Ishikawa (cell line): ENCODE measurements around the gene RPS6KA2.

Source experiments
- CEBPB ChIP-seq: IDR thresholded peaks from 2 replicates; pipeline ENCODE4 v1.6.1; 2012
- CREB1 ChIP-seq: IDR thresholded peaks from 2 replicates; pipeline ENCODE4 v1.6.1; 2012; ENCODE audit warnings: low read depth
- EGR1 ChIP-seq: IDR thresholded peaks from 2 replicates; pipeline ENCODE4 v1.6.1; 2012
- EP300 ChIP-seq: IDR thresholded peaks from 2 replicates; pipeline ENCODE4 v1.6.1; 2012; ENCODE audit warnings: borderline replicate concordance
- FOXM1 ChIP-seq: IDR thresholded peaks from 2 replicates; pipeline ENCODE4 v1.6.1; 2012; ENCODE audit warnings: low read depth, borderline replicate concordance
- NFIC ChIP-seq: IDR thresholded peaks from 2 replicates; pipeline ENCODE4 v1.6.1; 2012
- RAD21 ChIP-seq: IDR thresholded peaks from 2 replicates; pipeline ENCODE4 v1.6.1; 2012; ENCODE audit warnings: low read depth
- TAF1 ChIP-seq: IDR thresholded peaks from 2 replicates; pipeline ENCODE4 v1.6.1; 2012; ENCODE audit warnings: low read depth, mild to moderate bottlenecking
- TCF12 ChIP-seq: IDR thresholded peaks from 2 replicates; pipeline ENCODE4 v1.6.1; 2012; ENCODE audit warnings: low read depth
- TEAD4 ChIP-seq: IDR thresholded peaks from 2 replicates; pipeline ENCODE4 v1.6.1; 2012
- YY1 ChIP-seq: IDR thresholded peaks from 2 replicates; pipeline ENCODE4 v1.6.1; 2012; ENCODE audit warnings: low read depth
- ZBTB7A ChIP-seq: IDR thresholded peaks from 2 replicates; pipeline ENCODE4 v1.6.1; 2012; ENCODE audit warnings: low read depth
- TF ChIP-seq, protein P1 (sequence below): IDR thresholded peaks from 2 replicates; pipeline ENCODE4 v1.6.1; 2012
- TF ChIP-seq, protein P2 (sequence below): IDR thresholded peaks from 2 replicates; pipeline ENCODE4 v1.6.1; 2012
- TF ChIP-seq, protein P3 (sequence below): IDR thresholded peaks from 2 replicates; pipeline ENCODE4 v1.6.1; 2012; ENCODE audit warnings: low read depth, mild to moderate bottlenecking

Gene RPS6KA2

DNA sequence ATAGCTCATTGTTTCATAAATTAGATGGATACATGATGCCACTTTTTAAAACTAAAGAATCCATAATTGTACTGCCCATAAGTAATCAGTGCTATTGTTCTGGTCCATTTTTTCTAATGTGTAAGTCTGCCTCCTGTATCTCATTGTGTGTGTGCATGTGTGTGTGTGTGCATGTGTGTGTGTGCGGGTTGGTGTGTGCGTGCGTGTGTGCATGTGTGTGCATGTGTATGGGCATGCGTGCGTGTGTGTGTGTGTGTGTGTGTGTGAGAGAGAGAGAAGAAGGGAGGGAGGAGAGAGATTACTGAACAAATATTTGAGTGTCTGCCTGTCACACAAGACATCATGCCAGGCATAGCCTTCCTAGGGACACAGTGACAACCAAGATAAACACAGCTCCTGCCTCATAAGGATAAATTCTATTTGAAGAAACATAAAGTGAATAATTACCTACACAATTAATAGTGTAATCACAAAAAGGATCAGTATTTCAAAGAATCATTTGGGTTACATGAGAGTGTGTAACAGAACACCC lies 33.2 kb upstream of the RPS6KA2 start:
- TF ChIP-seq YY1, result no peak

DNA sequence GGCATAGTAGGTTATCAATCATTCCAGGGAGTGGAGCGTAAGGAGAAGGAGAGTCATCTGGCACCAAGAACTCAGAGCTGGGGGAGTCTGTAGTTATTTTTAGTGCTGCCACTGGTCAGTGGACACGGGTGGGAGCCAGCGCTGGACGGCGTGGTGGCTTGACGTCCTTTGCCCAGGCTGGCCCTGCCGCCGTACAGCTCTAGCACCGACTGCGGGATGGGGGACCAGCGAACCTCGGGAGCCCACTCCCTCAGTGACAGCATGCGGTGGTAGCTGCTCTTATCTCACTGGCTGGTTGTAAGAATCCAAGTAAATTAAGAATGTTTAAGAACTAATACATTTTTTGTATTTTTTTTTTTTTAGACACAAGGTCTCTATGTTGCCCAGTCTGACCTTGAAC lies 32.5 kb upstream of the RPS6KA2 start:
- TF ChIP-seq CEBPB (no peak), RAD21 (no peak)
- TF ChIP-seq, protein P1, sequence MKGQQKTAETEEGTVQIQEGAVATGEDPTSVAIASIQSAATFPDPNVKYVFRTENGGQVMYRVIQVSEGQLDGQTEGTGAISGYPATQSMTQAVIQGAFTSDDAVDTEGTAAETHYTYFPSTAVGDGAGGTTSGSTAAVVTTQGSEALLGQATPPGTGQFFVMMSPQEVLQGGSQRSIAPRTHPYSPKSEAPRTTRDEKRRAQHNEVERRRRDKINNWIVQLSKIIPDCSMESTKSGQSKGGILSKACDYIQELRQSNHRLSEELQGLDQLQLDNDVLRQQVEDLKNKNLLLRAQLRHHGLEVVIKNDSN, result no peak

DNA sequence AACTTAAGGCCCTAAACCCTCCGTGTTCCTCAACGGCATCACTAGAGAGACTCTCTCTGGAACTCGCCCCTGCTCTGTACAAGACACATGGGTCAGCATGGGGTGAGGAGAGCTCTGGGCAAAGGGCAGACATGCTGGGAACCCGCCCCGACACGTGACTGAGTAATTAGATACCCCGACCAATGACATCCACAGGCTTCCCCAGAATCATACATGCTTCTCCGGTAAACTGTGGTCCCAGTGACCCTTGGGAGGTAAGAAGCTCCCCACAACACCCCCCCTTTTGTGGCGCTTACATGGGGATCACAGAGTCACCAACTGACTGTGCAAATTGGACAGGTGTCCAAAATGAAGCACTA lies 31.7 kb upstream of the RPS6KA2 start:
- TF ChIP-seq TCF12 (no peak), NFIC (no peak), CEBPB (no peak), FOXM1 (no peak), ZBTB7A (no peak), RAD21 (no peak), EGR1 (no peak), EP300 (no peak), TEAD4 (no peak), CREB1 (no peak), TAF1 (no peak), YY1 (no peak)
- TF ChIP-seq, protein P2, sequence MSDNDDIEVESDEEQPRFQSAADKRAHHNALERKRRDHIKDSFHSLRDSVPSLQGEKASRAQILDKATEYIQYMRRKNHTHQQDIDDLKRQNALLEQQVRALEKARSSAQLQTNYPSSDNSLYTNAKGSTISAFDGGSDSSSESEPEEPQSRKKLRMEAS, result no peak
- TF ChIP-seq, protein P1, result no peak
- TF ChIP-seq, protein P3, sequence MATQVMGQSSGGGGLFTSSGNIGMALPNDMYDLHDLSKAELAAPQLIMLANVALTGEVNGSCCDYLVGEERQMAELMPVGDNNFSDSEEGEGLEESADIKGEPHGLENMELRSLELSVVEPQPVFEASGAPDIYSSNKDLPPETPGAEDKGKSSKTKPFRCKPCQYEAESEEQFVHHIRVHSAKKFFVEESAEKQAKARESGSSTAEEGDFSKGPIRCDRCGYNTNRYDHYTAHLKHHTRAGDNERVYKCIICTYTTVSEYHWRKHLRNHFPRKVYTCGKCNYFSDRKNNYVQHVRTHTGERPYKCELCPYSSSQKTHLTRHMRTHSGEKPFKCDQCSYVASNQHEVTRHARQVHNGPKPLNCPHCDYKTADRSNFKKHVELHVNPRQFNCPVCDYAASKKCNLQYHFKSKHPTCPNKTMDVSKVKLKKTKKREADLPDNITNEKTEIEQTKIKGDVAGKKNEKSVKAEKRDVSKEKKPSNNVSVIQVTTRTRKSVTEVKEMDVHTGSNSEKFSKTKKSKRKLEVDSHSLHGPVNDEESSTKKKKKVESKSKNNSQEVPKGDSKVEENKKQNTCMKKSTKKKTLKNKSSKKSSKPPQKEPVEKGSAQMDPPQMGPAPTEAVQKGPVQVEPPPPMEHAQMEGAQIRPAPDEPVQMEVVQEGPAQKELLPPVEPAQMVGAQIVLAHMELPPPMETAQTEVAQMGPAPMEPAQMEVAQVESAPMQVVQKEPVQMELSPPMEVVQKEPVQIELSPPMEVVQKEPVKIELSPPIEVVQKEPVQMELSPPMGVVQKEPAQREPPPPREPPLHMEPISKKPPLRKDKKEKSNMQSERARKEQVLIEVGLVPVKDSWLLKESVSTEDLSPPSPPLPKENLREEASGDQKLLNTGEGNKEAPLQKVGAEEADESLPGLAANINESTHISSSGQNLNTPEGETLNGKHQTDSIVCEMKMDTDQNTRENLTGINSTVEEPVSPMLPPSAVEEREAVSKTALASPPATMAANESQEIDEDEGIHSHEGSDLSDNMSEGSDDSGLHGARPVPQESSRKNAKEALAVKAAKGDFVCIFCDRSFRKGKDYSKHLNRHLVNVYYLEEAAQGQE, result no peak

DNA sequence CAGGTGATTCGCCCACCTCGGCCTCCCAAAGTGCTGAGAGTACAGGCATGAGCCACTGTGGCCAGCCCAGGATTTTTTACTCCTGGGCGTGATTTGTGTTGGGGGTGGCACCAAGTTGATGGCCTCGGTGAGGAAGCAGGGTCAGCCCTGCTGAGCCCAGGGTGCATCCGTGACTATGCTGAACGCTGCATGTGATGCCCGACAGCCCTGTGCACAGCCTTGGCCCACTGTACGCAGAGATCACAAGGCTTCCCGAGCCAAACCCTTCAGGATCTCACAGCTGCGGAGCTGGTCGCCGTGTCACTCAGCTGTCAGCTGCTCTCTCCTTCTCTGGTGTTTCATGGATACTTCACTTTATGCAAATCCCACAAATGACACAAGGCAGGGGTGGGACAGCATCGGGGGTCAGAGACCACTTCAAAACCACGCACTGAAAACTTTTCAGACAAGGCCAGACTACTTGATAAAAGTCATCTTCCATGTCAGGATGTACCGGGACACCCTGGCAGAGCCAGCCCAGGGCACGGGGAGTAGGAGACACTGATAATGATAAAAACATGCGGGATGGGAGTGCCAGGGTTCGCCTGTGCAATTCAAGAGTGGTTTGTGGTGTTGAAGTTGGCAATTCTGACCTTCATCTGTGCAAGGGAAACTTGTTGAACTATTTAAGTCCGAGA lies 31.2 kb upstream of the RPS6KA2 start:
- TF ChIP-seq TCF12 (no peak), EGR1 (no peak), TAF1 (no peak), ZBTB7A (no peak), YY1 (no peak), CEBPB (no peak), EP300 (no peak), CREB1 (no peak)
- TF ChIP-seq, protein P1, result no peak
- TF ChIP-seq, protein P3, result no peak
- TF ChIP-seq, protein P2, result no peak

DNA sequence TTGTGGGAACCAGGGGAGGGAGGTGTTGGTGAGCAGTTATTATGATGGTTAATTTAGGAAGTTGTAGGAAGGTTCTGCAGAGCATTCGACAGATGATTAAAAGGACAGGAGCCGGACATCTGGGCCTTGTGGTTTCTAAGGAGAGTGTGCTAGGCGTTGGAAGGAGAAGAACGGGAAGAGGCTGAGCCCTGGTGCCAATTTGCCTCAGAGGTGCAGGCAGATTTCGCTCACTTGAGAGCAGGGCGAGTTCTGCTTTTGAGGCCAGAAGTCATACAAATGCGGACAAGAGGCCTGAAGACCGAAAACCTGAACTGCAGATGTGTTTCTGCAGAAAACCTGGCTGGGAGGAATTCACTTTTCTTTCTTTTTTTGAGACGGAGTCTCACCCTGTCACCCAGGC lies 30.5 kb upstream of the RPS6KA2 start:
- TF ChIP-seq TAF1 (no peak), NFIC (no peak), EP300 (no peak), RAD21 (no peak), EGR1 (no peak), CREB1 (no peak), TEAD4 (no peak), YY1 (no peak), ZBTB7A (no peak), CEBPB (no peak), TCF12 (no peak), FOXM1 (no peak)
- TF ChIP-seq, protein P1, result no peak
- TF ChIP-seq, protein P3, result no peak
- TF ChIP-seq, protein P2, result no peak
